Esophagus squamous epithelium (tissue), 4 donors: ENCODE data around the gene ASAP2.

Experiments used
- CTCF ChIP-seq, 6 experiments: fragments of 450-650 bp in 4 of 6; fragments of 200-600 bp in 2 of 6; sonication (generic) in 2 of 6; IDR thresholded peaks; one replicate each; pipeline ENCODE4 v1.5.1; 2016 to 2019; ENCODE audit warnings: antibody characterized with exemption in 6 of 6, mild to moderate bottlenecking in 4 of 6, moderate library complexity in 4 of 6
- POLR2A ChIP-seq, 4 donors: fragments of 450-650 bp; IDR thresholded peaks; one replicate each; pipeline ENCODE4 v1.6.1; 2017; ENCODE audit warnings: antibody characterized with exemption in 4 of 4, mild to moderate bottlenecking in 4 of 4, moderate library complexity in 3 of 4

- TF ChIP-seq CTCF (IDR thresholded peaks at IDR 0.05) (no peak), POLR2A (IDR thresholded peaks at IDR 0.05) (no peak)
Measured at GRCh38 chr2:9405636-9406035, 199.0 kb downstream of the ASAP2 start.
